ENCODE measurements around the gene PRAC1.

Gene PRAC1

GRCh38 chr17:48692049-48692448, 30.3 kb downstream of the PRAC1 start:
- no peak for DNase-seq

GRCh38 chr17:48690655-48691054, 31.7 kb downstream of the PRAC1 start:
- no peak for DNase-seq

- no peak for DNase-seq
These were observed 40.7 kb downstream of the PRAC1 start for GRCh38 chr17:48681609-48682008.

DNA sequence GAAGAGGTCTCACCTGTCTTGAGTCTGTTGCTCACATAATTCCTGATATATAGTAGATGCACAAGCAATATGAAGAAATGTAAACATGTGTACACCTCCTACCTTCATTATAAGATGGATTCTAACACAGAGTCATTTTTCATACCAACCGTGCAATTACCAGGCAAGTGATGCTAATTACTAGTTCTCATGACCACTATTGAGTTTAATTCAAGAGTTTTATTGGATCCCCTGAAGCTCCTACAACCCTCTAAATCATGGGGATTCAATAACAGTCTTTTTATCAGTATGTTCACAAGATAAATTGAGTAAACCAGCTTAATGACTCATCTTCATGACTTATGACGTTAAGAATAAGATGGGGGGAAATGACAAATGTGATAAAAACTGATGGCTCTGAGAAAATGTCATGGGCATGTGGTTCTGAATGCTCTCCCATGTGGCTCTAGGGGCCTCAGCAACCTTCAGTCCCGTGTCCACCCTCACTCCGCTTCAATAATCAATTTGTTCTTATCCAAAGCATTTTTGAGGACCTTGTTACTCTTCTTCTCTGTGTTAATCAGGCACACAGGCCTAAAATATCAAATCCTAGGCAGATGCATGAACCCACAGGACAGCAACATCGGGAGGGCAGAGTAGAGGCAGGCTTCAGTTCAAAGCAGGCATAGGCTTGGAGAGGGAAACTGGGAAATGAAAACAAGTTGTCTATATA, 42.8 kb downstream of the PRAC1 start:
- DNase-seq: no peak

- peak; percentile 71 for DNase-seq
These were observed 44.0 kb downstream of the PRAC1 start for GRCh38 chr17:48678141-48678971.

DNA sequence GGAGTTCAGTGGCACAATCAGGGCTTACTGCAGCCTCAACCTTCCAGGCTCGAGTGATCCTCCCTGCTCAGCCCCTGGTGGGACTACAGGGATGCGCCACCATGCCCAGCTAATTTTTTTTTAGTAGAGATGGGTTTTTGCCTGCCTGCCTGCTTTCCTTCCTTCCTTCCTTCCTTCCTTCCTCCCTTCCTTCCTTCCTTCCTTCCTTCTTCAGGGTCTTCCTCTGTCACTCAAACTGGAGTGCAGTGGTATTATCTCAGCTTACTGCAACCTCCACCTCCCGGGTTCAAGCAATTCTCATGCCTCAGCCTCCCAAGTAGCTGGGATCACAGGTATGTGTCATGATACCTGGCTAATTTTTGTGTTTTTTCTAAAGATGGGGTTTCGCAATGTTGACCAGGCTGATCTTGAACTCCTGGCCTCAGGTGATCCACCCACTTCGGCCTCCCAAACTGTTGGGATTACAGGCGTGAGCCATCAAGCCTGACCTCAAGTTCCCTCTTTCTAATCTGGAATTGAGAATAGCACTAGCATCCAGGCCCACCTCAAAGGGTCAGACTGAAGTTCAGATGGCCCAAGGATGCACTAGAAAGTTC, 45.3 kb downstream of the PRAC1 start:
- DNase-seq: no peak

DNA sequence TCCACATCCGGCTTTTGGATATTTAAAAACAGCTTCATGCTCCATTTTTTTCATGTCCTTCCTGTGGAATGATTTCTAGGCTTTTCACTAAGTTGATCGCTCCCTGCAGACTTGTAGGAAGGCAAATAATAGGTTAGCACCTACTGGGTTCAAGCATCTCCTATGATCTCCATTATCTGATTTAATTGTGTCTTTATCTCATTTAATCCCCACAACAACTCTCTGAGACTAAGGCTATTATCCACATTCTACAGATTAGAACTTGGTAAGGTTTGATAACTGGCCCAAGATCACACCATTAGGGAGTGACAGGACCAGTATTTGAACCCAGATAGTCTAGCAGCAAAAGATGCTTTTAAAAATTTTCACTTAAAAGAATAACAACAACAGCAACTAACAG, 50.0 kb downstream of the PRAC1 start:
- no peak for DNase-seq
